B cell (primary cell): Measurements from ENCODE around the gene ZNF18. TPM values are rescaled to one million over a fixed set of nuclear protein-coding genes. Genes with fewer than 3 reads are reported as not detected.
"Not testable (repeated sequence)": the region's sequence is repeated elsewhere in the genome, so short reads cannot be mapped to it uniquely, and the experiment has no call there.

Experiments used
- ATAC-seq: fragments of 200-7000 bp; cut with Tn5 transposase; one replicate; pipeline ENCODE4 v1.10.0; 2021; ENCODE audit warnings: low read depth, mild to moderate bottlenecking, moderate number of reproducible peaks, moderate library complexity
- CTCF ChIA-PET: fragments of 350-600 bp; sonication (Branson Sonifier 250); formaldehyde crosslinking; loops from one replicate; lab custom pipeline; 2021; ENCODE audit warnings: antibody characterized with exemption, inconsistent platforms; lab: Charles Lee
- POLR2A ChIA-PET: fragments of 350-600 bp; sonication (Branson Sonifier 250); formaldehyde crosslinking; loops from one replicate; lab custom pipeline; 2021; ENCODE audit warnings: antibody characterized with exemption; lab: Charles Lee
- DNase-seq: peaks from one replicate; pipeline ENCODE4 v3.0.0; 2013
- H2AFZ ChIP-seq: 2 replicates; pipeline ENCODE4 v1.6.1; 2012; ENCODE audit warnings: mild to moderate bottlenecking, low read depth, low read length; ENCODE audit not compliant: insufficient read depth, poor library complexity, severe bottlenecking
- H3K27ac ChIP-seq, 2 donors: 1 replicate in 1 of 2; 2 replicates in 1 of 2; pipeline ENCODE4 v1.5.1; 2012 to 2013; ENCODE audit warnings: low read length in 2 of 2, mild to moderate bottlenecking in 2 of 2, moderate library complexity in 1 of 2
- H3K27me3 ChIP-seq, 4 experiments: fragments of 200-600 bp in 1 of 4; sonication (generic) in 1 of 4; replicated peaks in 1 of 4; 1 replicate in 2 of 4; 2 replicates in 2 of 4; pipeline versions ENCODE4 v1.6.1 to v1.7.0; 2013 to 2016; ENCODE audit warnings: low read length in 3 of 4, mild to moderate bottlenecking in 2 of 4, mixed read lengths in 1 of 4, moderate library complexity in 1 of 4; ENCODE audit not compliant: insufficient read depth in 4 of 4, control insufficient read depth in 3 of 4; ENCODE audit errors: control extremely low read depth in 1 of 4
- H3K36me3 ChIP-seq, 2 experiments: replicated peaks in 1 of 2; 1 replicate in 1 of 2; 2 replicates in 1 of 2; pipeline versions ENCODE4 v1.6.1 to v1.7.1; 2013; ENCODE audit warnings: low read length in 1 of 2; ENCODE audit not compliant: insufficient read depth in 2 of 2, control insufficient read depth in 1 of 2; ENCODE audit errors: control extremely low read depth in 1 of 2, extremely low read depth in 1 of 2
- H3K4me1 ChIP-seq, 2 donors: fragments of 200-600 bp in 1 of 2; sonication (generic) in 1 of 2; 1 replicate in 1 of 2; 2 replicates in 1 of 2; pipeline versions ENCODE4 v1.5.1 to v1.6.1; 2013 to 2017; ENCODE audit warnings: low read length in 2 of 2; ENCODE audit not compliant: control insufficient read depth in 2 of 2, insufficient read depth in 2 of 2
- H3K4me2 ChIP-seq: replicated peaks from 2 replicates; pipeline ENCODE3; 2012; ENCODE audit warnings: mild to moderate bottlenecking, low read depth, low read length; ENCODE audit not compliant: poor library complexity, severe bottlenecking
- H3K4me3 ChIP-seq, 5 experiments: fragments of 200-600 bp in 1 of 5; sonication (generic) in 1 of 5; 1 replicate in 3 of 5; 2 replicates in 2 of 5; pipeline versions ENCODE4 v1.5.1 to v1.7.0; 2011 to 2016; ENCODE audit warnings: low read length in 4 of 5, mild to moderate bottlenecking in 4 of 5, low read depth in 2 of 5, control low read depth in 1 of 5, moderate library complexity in 1 of 5; ENCODE audit not compliant: insufficient read depth in 1 of 5; ENCODE audit errors: control extremely low read depth in 1 of 5, extremely low read depth in 1 of 5
- H3K79me2 ChIP-seq: fragments of 200-600 bp; sonication (generic); one replicate; pipeline ENCODE4 v1.6.0; 2016; ENCODE audit warnings: low read length; ENCODE audit not compliant: control insufficient read depth, insufficient read depth
- H3K9ac ChIP-seq: fragments of 200-600 bp; sonication (generic); 2 replicates; pipeline ENCODE4 v1.6.1; 2017; ENCODE audit warnings: mild to moderate bottlenecking, low read length, moderate library complexity
- H3K9me3 ChIP-seq, 3 donors: one replicate each; pipeline versions ENCODE4 v1.6.1 to v1.7.1; 2013; ENCODE audit warnings: low read length in 2 of 3; ENCODE audit not compliant: control insufficient read depth in 2 of 3, insufficient read depth in 1 of 3; ENCODE audit errors: control extremely low read depth in 1 of 3
- H4K20me1 ChIP-seq: 2 replicates; pipeline ENCODE4 v1.6.0; 2012; ENCODE audit warnings: mild to moderate bottlenecking, low read length; ENCODE audit not compliant: insufficient read depth, control insufficient read depth, poor library complexity, severe bottlenecking
- H3K27ac Mint-ChIP-seq: one replicate; pipeline ENCODE4 v1.8.0; 2021; ENCODE audit warnings: mixed read lengths
- H3K27me3 Mint-ChIP-seq: one replicate; pipeline ENCODE4 v1.8.0; 2021; ENCODE audit warnings: mixed read lengths
- H3K4me1 Mint-ChIP-seq: one replicate; pipeline ENCODE4 v1.8.0; 2021; ENCODE audit warnings: mixed read lengths
- H3K4me3 Mint-ChIP-seq: one replicate; pipeline ENCODE4 v1.8.0; 2021; ENCODE audit warnings: mixed read lengths
- H3K9me3 Mint-ChIP-seq: one replicate; pipeline ENCODE4 v1.8.0; 2022; ENCODE audit warnings: mixed read lengths; ENCODE audit not compliant: insufficient read depth
- EZH2 ChIP-seq: IDR thresholded peaks from 2 replicates; pipeline ENCODE4 v1.6.1; 2012; ENCODE audit warnings: borderline replicate concordance, low read depth, mild to moderate bottlenecking, moderate library complexity, low read length; ENCODE audit not compliant: insufficient read depth, poor library complexity, severe bottlenecking
- WGBS: methylation state at CpG from one replicate; pipeline ENCODE4 v1.1.5; 2013; ENCODE audit warnings: missing lambda C conversion rate; ENCODE audit not compliant: insufficient coverage; 5-methylcytosine and 5-hydroxymethylcytosine counted together
- intact Hi-C: fragments of 100-400 bp; cut with micrococcal nuclease; formaldehyde crosslinking; loops from one replicate; pipeline ENCODE4 v1.10.0; 2022
- polyA plus RNA-seq: library from polyadenylated mRNA; depleted of rRNA; stranded (reverse); fragments of >200 nt; gene quantifications from 2 replicates; pipeline ENCODE4 v1.2.3, GENCODE V29; 2012
- total RNA-seq, 2 donors: library from RNA; stranded (reverse); fragments of 120-200 nt in 1 of 2; gene quantifications; 1 replicate in 1 of 2; 2 replicates in 1 of 2; pipeline versions ENCODE4 v1.2.3 to v1.2.4, GENCODE V29; 2013 to 2022
- TF ChIP-seq, protein P1 (sequence below): fragments of 200-600 bp; IDR thresholded peaks from one replicate; pipeline ENCODE4 v1.8.0; 2022; ENCODE audit warnings: antibody characterized with exemption, mild to moderate bottlenecking

ZNF18 gene
- total and polyA plus RNA-seq, 2 donors (not counting 1 experiment from before 2014, with no cell fraction given), result 8.9 to 10.5 TPM

DNA sequence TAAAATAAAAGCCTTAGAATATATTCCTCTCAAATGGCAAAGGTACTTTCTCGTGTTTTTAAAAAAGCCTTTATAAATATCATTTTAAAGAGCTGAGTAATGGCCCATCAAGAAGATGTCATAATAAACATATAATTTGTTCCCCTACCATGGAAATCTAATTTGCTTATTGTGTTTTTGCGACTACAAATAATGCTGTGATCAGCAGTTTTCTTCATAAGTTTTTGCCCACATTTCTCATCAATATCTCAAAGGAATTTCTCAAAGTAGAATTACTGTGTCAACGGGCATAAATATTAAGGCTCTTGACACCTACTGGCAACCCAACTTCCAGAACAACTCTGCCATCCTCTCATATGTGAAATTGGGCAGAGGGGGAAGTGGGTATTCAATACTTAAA lies 17.5 kb downstream of the ZNF18 start:
- Histone ChIP-seq H3K9ac (no peak overlapping the region), H3K79me2 (no peaks in the 10 kb centered on the region), H3K4me1 (no peaks in the 10 kb centered on the region), H2AFZ (no peak overlapping the region), H3K27me3 (no peaks in the 10 kb centered on the region), H3K27ac (no peak overlapping the region), H4K20me1 (no peaks in the 10 kb centered on the region), H3K4me2 (no peak overlapping the region), H3K36me3 (peaks cover 7 to 49% of the 10 kb centered on the region in 2 experiments), H3K9me3 (no peaks in the 10 kb centered on the region), H3K4me3 (no peak overlapping the region)
- Mint-ChIP-seq H3K9me3 (no peaks in the 10 kb centered on the region), H3K4me3 (no peak overlapping the region), H3K27ac (no peak overlapping the region), H3K4me1 (no peaks in the 10 kb centered on the region), H3K27me3 (no peaks in the 10 kb centered on the region)
- WGBS, result no CpG with 5 or more reads among the region's 3 CpGs
- CTCF ChIA-PET, result no interaction called here
- POLR2A ChIA-PET, result no interaction called here
- intact Hi-C loops, result no loop called here
- no peak for DNase-seq
- TF ChIP-seq, protein P1, sequence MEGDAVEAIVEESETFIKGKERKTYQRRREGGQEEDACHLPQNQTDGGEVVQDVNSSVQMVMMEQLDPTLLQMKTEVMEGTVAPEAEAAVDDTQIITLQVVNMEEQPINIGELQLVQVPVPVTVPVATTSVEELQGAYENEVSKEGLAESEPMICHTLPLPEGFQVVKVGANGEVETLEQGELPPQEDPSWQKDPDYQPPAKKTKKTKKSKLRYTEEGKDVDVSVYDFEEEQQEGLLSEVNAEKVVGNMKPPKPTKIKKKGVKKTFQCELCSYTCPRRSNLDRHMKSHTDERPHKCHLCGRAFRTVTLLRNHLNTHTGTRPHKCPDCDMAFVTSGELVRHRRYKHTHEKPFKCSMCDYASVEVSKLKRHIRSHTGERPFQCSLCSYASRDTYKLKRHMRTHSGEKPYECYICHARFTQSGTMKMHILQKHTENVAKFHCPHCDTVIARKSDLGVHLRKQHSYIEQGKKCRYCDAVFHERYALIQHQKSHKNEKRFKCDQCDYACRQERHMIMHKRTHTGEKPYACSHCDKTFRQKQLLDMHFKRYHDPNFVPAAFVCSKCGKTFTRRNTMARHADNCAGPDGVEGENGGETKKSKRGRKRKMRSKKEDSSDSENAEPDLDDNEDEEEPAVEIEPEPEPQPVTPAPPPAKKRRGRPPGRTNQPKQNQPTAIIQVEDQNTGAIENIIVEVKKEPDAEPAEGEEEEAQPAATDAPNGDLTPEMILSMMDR, result no peak
- no peak for TF ChIP-seq EZH2
- no peak for ATAC-seq

DNA sequence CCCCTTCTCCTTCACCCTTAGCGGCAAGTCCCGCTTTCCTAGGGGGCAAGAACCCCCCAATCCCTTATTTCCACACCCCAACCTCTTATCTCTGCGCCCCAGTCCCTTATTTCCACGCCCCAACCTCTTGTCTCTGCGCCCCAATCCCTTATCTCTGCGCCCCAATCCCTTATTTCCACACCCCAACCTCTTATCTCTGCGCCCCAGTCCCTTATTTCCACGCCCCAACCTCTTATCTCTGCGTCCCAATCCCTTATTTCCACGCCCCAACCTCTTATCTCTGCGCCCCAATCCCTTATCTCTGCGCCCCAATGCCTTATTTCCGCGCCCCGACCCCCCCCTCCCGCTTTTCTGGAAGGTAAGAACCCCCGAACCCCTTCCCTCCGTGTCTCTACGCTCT lies 24.5 kb downstream of the ZNF18 start:
- H4K20me1 ChIP-seq, H3K27me3 Mint-ChIP-seq, H2AFZ ChIP-seq, H3K79me2 ChIP-seq, H3K27ac ChIP-seq, H3K4me2 ChIP-seq, H3K4me1 ChIP-seq, DNase-seq, POLR2A ChIA-PET, H3K4me1 Mint-ChIP-seq, H3K27ac Mint-ChIP-seq, H3K27me3 ChIP-seq, H3K36me3 ChIP-seq, H3K4me3 ChIP-seq, intact Hi-C loops, H3K9me3 ChIP-seq, H3K9ac ChIP-seq, CTCF ChIA-PET, H3K4me3 Mint-ChIP-seq, H3K9me3 Mint-ChIP-seq, ATAC-seq: not testable (repeated sequence)
- WGBS, result 98% methylated on average over 15 of the region's 19 CpGs
